Measurements from ENCODE around the gene STK32C.

DNA sequence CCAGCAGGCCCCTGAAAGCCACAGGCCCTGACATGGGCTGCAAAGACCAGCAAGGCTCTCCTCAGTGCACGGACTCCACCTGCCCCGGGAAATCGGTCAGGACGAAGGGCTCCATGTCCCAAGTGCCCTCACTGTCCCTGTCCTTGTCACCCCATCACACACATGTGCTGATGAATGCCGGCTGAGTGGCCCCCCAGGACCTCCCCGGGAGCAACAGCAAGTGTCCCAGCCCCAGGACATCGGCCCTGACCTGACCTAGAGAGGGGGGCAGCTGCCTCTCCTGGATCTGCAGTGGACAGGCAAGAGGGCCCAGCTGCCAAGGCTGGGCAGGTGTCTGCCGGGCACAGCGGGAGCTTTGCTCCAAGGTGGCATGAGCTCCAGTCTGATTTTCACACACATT lies 49.8 kb downstream of the STK32C start:
- TF ChIP-seq POLR2A (IDR thresholded peaks at IDR 0.05) = no peak
- TF ChIP-seq, protein P1, sequence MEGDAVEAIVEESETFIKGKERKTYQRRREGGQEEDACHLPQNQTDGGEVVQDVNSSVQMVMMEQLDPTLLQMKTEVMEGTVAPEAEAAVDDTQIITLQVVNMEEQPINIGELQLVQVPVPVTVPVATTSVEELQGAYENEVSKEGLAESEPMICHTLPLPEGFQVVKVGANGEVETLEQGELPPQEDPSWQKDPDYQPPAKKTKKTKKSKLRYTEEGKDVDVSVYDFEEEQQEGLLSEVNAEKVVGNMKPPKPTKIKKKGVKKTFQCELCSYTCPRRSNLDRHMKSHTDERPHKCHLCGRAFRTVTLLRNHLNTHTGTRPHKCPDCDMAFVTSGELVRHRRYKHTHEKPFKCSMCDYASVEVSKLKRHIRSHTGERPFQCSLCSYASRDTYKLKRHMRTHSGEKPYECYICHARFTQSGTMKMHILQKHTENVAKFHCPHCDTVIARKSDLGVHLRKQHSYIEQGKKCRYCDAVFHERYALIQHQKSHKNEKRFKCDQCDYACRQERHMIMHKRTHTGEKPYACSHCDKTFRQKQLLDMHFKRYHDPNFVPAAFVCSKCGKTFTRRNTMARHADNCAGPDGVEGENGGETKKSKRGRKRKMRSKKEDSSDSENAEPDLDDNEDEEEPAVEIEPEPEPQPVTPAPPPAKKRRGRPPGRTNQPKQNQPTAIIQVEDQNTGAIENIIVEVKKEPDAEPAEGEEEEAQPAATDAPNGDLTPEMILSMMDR (IDR thresholded peaks at IDR 0.05) = no peak
- no peak for TF ChIP-seq POLR2AphosphoS5 (IDR thresholded peaks at IDR 0.05; ENCODE audit: insufficient read depth in 1 of 2, low read depth in 1 of 2)
